ENCODE results near the gene KRT15. TPM values are rescaled to one million over a fixed set of nuclear protein-coding genes. Genes with fewer than 3 reads are reported as not detected.

Gene KRT15
- total and polyA plus RNA-seq, 2 of the 8 experiments (the other 6 are each of a cell fraction or from before 2014, with no cell fraction given): 0.11 to 0.13 TPM

- TF ChIP-seq CTBP2 (IDR thresholded peaks at IDR 0.05; ENCODE audit: borderline replicate concordance, insufficient read depth, insufficient read length, low read length) (no peak), SIN3A (conservative IDR thresholded peaks at IDR 0.05 in 1 of 2, IDR thresholded peaks at IDR 0.05 in 1 of 2; ENCODE audit: low read depth in 1 of 2, low read length in 2 of 2) (no peak), SAP30 (IDR thresholded peaks at IDR 0.05; ENCODE audit: insufficient read depth, insufficient replicate concordance, low read length) (no peak)
These were observed 2.4 kb downstream of the KRT15 start (continued) for GRCh38 chr17:41516147-41516829.
